OCI-LY7 (cell line): ENCODE results near the gene COL9A1. TPM values are rescaled to one million over a fixed set of nuclear protein-coding genes. Genes with fewer than 3 reads are reported as not detected.

Experiments
- BruUV-seq: library from RNA; stranded (reverse); fragments of 400-500 nt; replicated peaks from 2 replicates; lab custom pipeline; 2021; lab: Mats Ljungman, UMichigan
- CTCF ChIA-PET: fragments of 300-600 bp; sonication (Branson Sonifier 250); formaldehyde crosslinking; loops from one replicate; lab custom pipeline; 2022; ENCODE audit warnings: antibody characterized with exemption; ENCODE audit not compliant: unreplicated experiment; lab: Charles Lee
- POLR2A ChIA-PET: fragments of 300-600 bp; sonication (Branson Sonifier 250); formaldehyde crosslinking; loops from one replicate; lab custom pipeline; 2022; ENCODE audit warnings: antibody characterized with exemption; lab: Charles Lee
- DNase-seq: peaks from one replicate; pipeline ENCODE4 v3.0.0-alpha.2; 2015; ENCODE audit warnings: low spot score
- H2AFZ ChIP-seq: fragments of 200-600 bp; sonication (generic), shearing (Covaris generic); 2 replicates; pipeline ENCODE4 v1.6.1; 2014; ENCODE audit warnings: mild to moderate bottlenecking, antibody characterized with exemption, low read length, moderate library complexity
- H3K27ac ChIP-seq: fragments of 200-600 bp; sonication (generic); 2 replicates; pipeline ENCODE4 v1.5.1; 2014; ENCODE audit warnings: mixed run types, low read depth, mild to moderate bottlenecking, moderate library complexity, low read length, inconsistent platforms; ENCODE audit not compliant: poor library complexity, severe bottlenecking
- H3K36me3 ChIP-seq: fragments of 200-600 bp; sonication (generic); 2 replicates; pipeline ENCODE4 v1.6.1; 2014; ENCODE audit warnings: mild to moderate bottlenecking, antibody characterized with exemption, low read length, moderate library complexity, mixed read lengths; ENCODE audit not compliant: insufficient read depth
- H3K4me1 ChIP-seq: fragments of 200-600 bp; sonication (generic); 2 replicates; pipeline ENCODE4 v1.5.1; 2014; ENCODE audit warnings: mild to moderate bottlenecking, low read length; ENCODE audit not compliant: insufficient read depth, poor library complexity, severe bottlenecking
- H3K4me2 ChIP-seq: fragments of 200-600 bp; sonication (generic); 2 replicates; pipeline ENCODE4 v1.6.1; 2014; ENCODE audit warnings: mild to moderate bottlenecking, low read length
- H3K4me3 ChIP-seq: fragments of 200-600 bp; sonication (generic); 2 replicates; pipeline ENCODE4 v1.5.1; 2014; ENCODE audit warnings: mild to moderate bottlenecking, low read depth, low read length; ENCODE audit not compliant: poor library complexity, severe bottlenecking
- H3K79me2 ChIP-seq: fragments of 200-600 bp; sonication (generic); 2 replicates; pipeline ENCODE4 v1.6.1; 2016; ENCODE audit warnings: low read depth, mild to moderate bottlenecking, low read length, moderate library complexity, mixed read lengths; ENCODE audit not compliant: insufficient read depth
- H3K9me2 ChIP-seq: fragments of 200-600 bp; sonication (generic); 2 replicates; pipeline ENCODE4 v1.6.1; 2016; ENCODE audit warnings: mild to moderate bottlenecking, low read length, mixed read lengths; ENCODE audit not compliant: insufficient read depth
- H3K9me3 ChIP-seq: fragments of 200-600 bp; sonication (generic); 2 replicates; pipeline ENCODE4 v1.6.1; 2014; ENCODE audit warnings: mild to moderate bottlenecking, mixed run types, low read length, mixed read lengths
- H4K20me1 ChIP-seq: fragments of 200-600 bp; sonication (generic); 2 replicates; pipeline ENCODE4 v1.6.1; 2014; ENCODE audit warnings: mild to moderate bottlenecking, antibody characterized with exemption, low read length, moderate library complexity, mixed read lengths; ENCODE audit not compliant: insufficient read depth
- EZH2phosphoT487 ChIP-seq: fragments of 200-600 bp; sonication (generic); IDR thresholded peaks from 2 replicates; pipeline ENCODE4 v1.6.1; 2018; ENCODE audit warnings: low read depth, borderline replicate concordance, mild to moderate bottlenecking, mixed run types, antibody characterized with exemption, low read length, moderate library complexity, mixed read lengths
- intact Hi-C: fragments of 100-400 bp; cut with micrococcal nuclease; formaldehyde crosslinking; loops from one replicate; pipeline ENCODE4 v1.10.0; 2022; ENCODE audit not compliant: unreplicated experiment
- total RNA-seq, 2 experiments: library from RNA; depleted of rRNA in 1 of 2; stranded (reverse); fragments of >200 nt in 1 of 2; shearing (Covaris generic) in 1 of 2; gene quantifications; 2 replicates each; pipeline ENCODE4 v1.2.3, GENCODE V29; 2014 to 2022
- TF ChIP-seq, protein P1 (sequence below): fragments of 200-600 bp; sonication (generic); conservative IDR thresholded peaks from 2 replicates; pipeline ENCODE4 v1.5.1; 2014; ENCODE audit warnings: mild to moderate bottlenecking, antibody characterized with exemption, low read length, moderate library complexity, mixed read lengths

The COL9A1 gene
- total RNA-seq, 2 experiments from 2014 or later: not detected

DNA sequence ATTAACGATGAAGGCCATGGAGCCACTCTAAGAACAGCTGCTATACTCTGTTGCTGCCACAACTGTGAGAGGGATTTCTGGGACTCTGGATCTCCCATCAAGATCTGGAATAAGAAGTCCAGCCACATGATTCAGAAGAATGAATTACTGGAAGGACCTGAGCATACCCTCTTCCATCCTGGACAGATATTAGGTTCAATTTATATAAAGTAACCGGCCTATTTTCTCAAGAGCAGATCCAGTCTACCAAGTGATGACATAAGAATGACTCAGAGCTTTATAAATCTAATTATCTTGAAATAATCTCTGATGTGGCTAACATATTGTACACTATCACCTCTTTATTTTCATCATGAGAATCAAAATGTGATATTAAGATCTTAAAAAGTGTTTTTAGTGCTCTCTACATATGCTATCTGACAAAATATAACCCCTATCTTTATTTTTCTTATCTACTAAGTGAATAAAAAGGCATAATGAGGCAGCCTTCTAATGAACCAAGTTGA, 45.1 kb downstream of the COL9A1 start:
- intact Hi-C loops: no loop called here
- Histone ChIP-seq H3K27ac (no peak overlapping the region), H3K9me2 (no peaks in the 10 kb centered on the region), H3K36me3 (no peaks in the 10 kb centered on the region), H3K4me1 (no peaks in the 10 kb centered on the region), H4K20me1 (no peaks in the 10 kb centered on the region), H3K4me3 (no peak overlapping the region), H2AFZ (no peak overlapping the region), H3K4me2 (no peak overlapping the region), H3K9me3 (no peaks in the 10 kb centered on the region), H3K79me2 (no peaks in the 10 kb centered on the region)
- POLR2A ChIA-PET: no interaction called here
- no peak for DNase-seq
- no TSS peak for BruUV-seq
- CTCF ChIA-PET: no interaction called here
- no peak for TF ChIP-seq EZH2phosphoT487
- TF ChIP-seq, protein P1, sequence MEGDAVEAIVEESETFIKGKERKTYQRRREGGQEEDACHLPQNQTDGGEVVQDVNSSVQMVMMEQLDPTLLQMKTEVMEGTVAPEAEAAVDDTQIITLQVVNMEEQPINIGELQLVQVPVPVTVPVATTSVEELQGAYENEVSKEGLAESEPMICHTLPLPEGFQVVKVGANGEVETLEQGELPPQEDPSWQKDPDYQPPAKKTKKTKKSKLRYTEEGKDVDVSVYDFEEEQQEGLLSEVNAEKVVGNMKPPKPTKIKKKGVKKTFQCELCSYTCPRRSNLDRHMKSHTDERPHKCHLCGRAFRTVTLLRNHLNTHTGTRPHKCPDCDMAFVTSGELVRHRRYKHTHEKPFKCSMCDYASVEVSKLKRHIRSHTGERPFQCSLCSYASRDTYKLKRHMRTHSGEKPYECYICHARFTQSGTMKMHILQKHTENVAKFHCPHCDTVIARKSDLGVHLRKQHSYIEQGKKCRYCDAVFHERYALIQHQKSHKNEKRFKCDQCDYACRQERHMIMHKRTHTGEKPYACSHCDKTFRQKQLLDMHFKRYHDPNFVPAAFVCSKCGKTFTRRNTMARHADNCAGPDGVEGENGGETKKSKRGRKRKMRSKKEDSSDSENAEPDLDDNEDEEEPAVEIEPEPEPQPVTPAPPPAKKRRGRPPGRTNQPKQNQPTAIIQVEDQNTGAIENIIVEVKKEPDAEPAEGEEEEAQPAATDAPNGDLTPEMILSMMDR: no peak

DNA sequence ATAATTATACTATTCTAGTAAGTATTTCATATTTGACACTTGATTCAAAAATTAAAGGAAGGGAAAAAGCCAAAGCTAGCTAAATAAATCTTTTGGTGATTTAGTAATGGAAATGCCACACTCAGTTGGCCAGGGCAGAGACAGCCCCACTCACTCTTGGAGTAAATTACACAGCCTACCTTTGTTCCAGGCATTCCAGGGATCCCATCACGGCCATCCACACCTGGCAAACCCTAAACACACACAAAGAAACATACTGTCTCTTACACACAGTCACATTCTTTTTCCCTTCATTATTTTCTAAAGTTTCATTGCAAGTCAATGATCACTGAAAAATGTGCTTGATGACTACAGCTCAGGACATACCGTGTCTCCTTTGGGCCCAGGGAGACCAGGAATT, 48.1 kb downstream of the COL9A1 start:
- POLR2A ChIA-PET: no interaction called here
- BruUV-seq: no TSS peak
- CTCF ChIA-PET: no interaction called here
- no peaks in the 10 kb centered on the region for H3K36me3 ChIP-seq
- no peaks in the 10 kb centered on the region for H3K9me2 ChIP-seq
- H3K4me3 ChIP-seq: no peak overlapping the region
- no peaks in the 10 kb centered on the region for H3K9me3 ChIP-seq
- DNase-seq: no peak
- H3K4me2 ChIP-seq: no peak overlapping the region
- H2AFZ ChIP-seq: no peak overlapping the region
- no peaks in the 10 kb centered on the region for H3K4me1 ChIP-seq
- no peaks in the 10 kb centered on the region for H3K79me2 ChIP-seq
- H3K27ac ChIP-seq: no peak overlapping the region
- intact Hi-C loops: no loop called here
- TF ChIP-seq EZH2phosphoT487: no peak
- TF ChIP-seq, protein P1: no peak
- no peaks in the 10 kb centered on the region for H4K20me1 ChIP-seq

DNA sequence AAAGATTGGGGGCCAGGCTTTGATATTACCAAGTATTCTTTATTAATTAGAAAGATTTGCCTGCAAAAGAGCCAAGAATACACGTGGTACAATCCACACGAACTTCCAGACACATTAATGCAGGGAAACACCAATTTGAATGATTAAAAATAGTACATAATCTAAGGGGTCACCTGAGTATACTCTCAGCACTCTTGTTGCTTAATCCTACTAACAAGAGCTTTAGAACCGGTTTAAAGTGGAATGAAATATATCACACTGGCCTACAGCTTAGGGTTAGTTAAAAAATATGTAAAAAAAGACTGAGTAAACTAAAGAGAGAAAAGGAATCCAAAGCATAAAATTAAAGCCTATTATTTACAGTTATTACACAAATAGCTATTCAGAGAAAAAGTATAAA, 49.0 kb downstream of the COL9A1 start:
- Histone ChIP-seq H3K27ac (no peak overlapping the region), H3K79me2 (no peaks in the 10 kb centered on the region), H4K20me1 (no peaks in the 10 kb centered on the region), H3K4me3 (no peak overlapping the region), H3K9me2 (no peaks in the 10 kb centered on the region), H3K4me1 (no peaks in the 10 kb centered on the region), H2AFZ (no peak overlapping the region), H3K4me2 (no peak overlapping the region), H3K36me3 (no peaks in the 10 kb centered on the region), H3K9me3 (no peaks in the 10 kb centered on the region)
- no TSS peak for BruUV-seq
- DNase-seq: no peak
- TF ChIP-seq EZH2phosphoT487: no peak
- TF ChIP-seq, protein P1: no peak
- POLR2A ChIA-PET: interaction anchor here (0.7 to 1.6 kb wide), 3 partner anchors 25 to 287 kb away, joined by 3 to 5 read pairs (median 3); no protein-coding TSS in a partner anchor
- CTCF ChIA-PET: no interaction called here
- intact Hi-C loops: no loop called here
